Ramos (cell line): ENCODE results near the gene CLIP2.

ENCODE experiments used
- in situ Hi-C: fragments of 300-500 bp; cut with MboI; formaldehyde crosslinking; loops from one replicate; pipeline ENCODE4 v1.14.3; 2022; ENCODE audit warnings: low sequenced_read_pairs; ENCODE audit not compliant: unreplicated experiment

Gene CLIP2

DNA sequence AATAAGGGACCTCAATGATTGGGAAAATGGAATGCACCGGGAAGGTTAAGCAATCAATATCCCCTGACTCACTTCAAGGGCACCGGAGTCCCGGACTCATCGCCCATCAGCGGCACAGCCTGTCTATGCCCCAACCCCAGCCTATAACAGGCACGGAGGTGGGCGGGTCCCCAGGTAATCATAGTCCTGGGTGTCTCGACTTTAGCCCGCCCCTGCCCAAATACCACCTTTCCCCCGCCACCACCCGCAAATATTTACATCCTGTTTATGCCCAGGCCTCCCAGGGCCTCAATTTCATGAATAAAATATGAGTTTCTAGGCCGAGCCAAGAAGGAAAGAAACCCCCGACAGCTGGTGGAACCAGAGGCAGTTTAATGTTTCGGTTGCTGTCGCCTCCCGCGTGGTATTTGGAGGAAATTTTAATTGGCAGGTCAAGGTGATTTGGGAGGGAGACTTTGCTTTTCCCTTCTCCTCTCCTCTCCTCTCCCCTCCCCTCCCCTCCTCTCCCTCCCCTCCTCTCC lies 19.4 kb upstream of the CLIP2 start:
- in situ Hi-C loops, result no loop called here

DNA sequence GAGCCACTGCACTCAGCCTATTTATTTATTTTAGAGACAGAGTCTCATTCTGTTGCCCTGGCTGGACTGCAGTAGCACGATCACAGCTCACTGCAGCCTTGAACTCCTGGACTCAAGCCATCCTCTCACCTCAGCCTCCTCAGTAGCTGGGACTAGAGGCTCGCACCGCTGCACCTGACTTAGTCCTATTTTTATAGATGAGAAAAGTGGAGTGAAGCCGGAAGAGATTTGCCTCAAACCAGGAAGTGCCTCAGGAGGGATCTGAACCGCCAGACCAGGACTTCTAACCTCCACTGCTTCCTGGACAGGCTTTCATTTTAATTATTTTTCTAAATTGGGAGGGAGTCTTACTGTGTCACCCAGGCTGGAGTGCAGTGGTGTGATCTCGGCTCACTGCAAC lies 17.5 kb upstream of the CLIP2 start:
- in situ Hi-C loops, result no loop called here

DNA sequence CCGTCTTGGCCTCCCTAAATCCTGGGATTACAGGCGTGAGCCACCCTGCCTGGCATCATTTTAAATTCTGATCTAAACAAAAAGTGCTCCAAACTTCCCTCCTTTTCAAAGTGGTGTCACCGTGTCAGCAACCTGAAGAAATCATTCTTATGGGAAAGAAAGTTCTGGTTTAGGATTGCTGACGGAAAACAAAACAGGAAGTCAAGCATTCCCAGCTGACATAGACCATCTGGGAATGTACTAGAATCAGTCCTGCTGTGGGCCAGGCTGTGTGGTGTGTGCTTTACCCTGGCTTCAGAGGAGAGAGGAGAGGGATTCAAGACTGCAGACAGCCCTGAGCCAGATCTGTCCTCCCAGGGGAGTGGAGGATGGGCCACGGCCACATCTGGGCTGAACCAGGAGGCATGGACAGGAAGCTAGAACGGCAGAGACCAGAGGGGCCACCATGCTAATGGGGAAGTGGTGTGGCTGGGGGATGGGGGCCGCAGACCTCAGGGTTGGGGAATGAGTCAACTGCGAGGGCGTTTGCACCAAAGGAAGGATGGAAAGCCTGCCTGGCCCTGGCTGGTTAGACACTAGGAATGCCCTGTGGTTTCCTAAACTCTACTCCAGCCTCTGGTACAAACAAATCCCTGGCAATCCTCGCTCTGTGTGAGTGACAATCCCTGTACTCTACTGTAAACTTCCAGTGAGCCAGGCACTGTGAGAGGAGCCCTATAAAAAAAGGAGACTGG lies 16.7 kb upstream of the CLIP2 start:
- in situ Hi-C loops, result no loop called here

DNA sequence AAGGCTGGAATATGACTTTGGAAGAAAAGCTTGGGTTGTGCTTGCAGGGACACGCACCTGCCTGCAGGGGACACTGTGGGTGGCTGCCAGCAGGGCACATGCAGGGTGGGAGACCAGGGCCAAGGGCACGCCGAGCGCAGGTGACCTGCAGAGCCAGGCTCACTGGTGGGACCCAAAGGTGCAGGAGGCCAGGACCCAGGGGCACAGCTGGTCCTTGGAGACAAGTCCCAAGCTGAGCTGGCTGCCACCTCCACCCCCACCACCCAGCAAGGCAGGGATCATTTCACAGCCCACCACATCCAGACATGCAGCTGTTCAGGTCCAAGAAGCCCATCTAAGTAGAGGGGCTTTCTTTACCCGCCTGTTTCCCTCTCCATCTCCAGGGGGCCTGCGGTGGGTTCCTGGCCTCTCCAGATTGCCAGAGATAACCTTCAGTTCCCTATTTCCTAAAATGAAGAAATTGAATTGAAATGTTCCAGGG lies 13.8 kb upstream of the CLIP2 start:
- in situ Hi-C loops, result no loop called here

DNA sequence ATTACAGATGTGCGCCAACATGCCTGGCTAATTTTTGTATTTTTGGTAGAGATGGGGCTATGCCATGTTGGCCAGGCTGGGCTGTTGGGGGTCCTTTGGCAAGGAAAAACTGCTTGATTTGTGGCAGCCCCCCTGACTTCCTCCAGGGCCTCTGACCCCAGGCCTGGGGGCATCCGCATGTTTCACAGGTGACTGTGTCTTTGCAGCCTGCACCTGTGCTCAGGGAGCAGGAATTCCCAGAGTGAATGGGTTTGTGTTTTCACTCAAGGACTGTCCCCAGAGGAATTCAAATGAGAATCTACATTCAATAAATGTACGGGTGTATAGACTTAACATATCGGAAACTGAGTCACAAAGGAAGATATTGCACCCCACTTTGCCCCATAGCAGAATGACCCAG lies 11.6 kb upstream of the CLIP2 start:
- in situ Hi-C loops, result no loop called here

DNA sequence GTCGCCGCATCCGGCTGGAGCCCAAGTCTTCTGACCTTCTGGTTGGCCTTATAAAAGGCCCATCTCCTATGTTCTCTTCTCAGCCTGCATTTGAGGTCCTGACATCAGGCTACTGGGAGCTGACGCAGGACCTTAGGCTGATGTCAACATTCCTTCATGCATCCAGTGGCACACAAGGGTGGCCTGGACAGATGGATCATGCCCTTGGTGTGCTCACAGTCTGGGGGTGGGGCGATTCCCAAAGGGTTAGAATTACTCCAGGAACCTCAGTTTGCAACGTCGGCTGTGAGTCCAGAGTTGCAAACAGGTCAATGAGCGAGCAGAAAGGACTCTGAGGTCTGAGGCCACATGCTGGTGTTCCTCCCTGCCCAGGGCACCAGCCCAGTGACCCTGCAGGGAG lies 8.2 kb upstream of the CLIP2 start:
- in situ Hi-C loops, result no loop called here

DNA sequence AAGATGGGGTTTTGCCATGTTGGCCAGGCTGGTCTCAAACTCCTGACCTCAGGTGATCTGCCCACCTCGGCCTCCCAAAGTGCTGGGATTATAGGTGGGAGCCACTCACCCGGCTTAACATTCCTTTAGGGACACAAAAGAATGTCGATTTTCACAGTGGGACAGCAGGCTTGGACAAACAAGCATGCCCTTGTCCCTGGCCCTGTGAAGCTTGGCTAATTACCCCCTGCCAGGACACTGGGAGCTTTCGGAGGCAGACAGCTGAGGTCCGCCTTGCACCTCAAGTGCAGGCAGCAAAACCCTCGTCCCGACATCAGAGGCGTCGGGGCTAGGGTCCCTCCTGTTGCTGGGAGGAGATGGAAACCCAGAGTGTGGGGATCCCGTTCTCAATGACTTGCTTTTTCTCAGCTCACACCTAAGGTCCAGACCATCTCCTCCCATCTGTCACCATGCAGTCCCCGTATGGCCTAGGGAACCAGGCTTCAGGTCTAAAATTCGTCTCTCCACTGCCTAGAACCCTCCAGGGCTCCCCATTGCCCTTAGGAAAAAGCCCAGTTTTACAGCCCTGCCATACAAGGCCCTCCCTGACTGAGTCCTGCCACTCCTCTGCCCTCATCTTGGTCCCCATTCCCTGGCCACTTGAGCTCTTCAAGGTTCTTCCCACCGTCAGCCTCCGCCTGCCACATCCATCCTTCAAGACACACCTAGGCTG lies 6.3 kb upstream of the CLIP2 start:
- in situ Hi-C loops, result no loop called here

DNA sequence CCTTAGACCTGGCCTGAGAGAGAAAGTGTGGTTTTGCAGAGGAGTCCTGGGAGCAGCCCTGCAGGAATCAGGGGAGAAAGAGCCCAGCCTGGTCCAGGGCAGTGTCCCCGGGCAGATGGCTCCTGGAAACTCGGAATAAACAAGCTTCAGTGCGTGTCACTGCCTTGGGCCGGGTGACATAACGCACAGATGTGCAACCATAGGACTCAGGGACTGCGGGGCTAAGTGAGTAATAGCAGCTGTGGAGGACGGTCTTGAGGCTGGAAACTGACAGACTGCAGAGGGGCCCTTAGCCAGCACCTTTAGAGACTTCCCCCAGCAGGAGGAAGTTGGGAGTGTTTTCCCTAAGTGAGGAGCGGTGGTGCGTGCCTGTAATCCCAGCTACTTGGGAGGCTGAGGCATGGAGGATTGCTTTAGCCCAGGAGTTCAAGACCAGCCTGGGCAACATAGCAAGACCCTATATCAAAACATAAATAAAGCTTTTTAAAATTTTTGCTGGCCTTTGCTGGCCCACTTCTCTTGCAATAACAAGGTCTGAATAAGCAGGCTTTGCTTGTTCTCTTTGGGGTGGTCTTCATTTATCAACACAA lies 5.3 kb upstream of the CLIP2 start:
- in situ Hi-C loops, result no loop called here

DNA sequence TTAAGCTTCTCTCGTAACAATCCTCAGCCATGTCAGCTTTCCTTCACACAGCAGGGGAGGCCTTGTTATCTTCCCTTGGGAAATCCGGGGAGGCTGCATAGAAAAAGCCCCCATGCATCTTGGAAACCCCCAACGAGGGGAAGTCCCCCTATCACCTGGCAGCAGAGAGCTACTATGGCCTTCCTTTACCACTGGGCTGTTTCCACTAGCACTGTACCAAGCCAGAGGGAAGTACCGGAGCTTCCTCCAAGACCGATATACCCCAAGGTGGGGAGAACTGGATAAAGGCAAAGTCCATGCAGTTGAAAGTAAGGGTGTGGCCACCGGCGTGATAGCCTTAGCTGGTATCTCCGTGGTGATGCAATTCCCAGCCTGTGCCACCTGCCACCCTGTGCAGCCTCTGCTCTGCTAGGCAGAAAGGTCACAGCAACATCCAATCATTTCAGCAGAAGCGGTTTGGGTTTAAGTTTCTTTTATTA lies 4.4 kb upstream of the CLIP2 start:
- in situ Hi-C loops, result no loop called here

DNA sequence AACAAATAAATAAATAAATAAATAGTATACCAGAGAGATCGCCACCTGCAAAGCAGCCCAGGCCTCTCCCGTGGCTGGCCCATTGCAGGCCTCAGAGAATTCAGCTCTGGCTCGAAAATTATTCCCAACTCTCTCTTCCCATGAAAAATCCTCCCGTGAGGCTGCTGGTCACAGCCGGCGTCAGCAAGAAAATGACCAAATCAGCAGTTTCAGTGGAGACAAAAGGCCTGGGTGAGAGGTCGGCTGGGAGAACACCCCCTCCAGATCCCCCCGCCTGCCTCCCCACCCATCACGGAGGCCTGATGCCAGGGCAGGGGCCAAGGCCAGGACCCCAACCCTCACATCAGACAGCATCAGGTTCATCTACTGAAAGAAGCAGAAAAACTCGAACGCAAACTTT lies 3.1 kb upstream of the CLIP2 start:
- in situ Hi-C loops, result no loop called here

DNA sequence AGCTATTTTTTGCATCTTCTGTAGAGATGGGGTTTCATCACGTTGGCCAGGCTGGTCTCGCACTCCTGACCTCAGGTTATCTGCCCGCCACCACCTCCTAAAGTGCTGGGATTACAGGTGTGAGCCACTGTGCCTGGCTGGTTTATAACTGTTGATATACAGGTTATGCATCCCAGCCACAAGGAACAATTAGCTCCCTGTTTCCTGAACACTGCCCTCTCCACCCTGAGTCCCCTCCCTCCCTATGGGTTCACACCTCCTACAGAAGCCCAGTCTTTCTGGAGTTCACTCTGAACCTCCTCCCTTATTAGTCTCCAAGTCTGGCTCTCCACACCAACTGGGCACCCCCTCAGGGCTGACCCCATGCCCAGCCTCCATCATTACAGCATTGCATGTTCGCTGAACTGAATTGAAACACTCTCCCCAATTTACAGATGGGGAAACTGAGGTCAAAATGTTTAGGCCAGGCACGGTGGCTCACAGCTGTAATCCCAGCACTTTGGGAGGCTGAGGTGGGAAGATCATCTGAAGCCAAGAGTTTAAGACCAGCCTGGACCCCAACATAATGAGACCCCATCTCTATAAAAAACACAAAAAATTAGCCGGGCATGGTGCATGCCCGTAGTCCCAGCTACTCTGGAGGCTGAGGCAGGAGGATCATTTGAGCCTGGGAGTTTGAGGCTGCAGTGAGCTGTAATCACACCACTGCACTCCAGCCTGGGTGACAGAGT lies 1.7 kb upstream of the CLIP2 start:
- in situ Hi-C loops, result no loop called here

DNA sequence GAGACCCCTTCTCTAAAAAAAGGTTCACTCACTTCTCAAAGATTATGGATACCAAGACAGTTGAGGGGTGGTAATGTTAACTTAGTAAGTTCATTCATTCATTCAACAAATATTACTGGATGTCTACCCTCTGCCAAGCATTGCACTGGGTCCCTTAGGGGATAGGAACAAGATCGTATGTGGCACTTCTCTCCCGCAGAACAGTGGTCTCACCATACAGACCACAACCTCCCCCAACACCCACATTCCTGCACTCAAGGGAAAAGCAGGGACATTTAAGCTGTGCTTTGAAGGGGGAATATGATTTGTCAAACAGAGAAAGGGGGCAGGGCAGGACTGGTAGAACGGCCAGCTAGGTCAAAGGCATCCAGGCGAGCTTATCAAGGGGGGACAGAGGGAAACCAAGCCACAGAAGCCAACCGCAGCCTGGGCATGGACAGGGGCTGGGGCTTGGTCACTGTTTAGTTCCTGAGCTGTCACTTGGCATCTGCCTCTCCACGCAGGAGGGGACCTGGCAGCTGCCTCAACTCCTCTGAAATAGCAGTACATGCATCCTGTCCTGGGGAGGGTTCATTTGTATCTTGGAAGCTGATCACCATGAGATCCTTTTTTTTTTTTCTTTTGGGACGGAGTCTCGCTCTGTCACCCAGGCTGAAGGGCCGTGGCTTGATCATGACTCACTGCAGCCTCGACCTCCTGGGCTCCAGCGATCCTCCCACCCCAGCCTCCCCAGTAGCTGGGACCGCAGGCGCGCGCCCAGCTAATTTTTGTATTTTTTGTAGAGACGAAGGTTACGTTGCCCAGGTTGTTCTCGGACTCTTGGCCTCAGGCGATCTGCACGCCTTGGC lies 949 bp upstream of the CLIP2 start:
- in situ Hi-C loops, result no loop called here

DNA sequence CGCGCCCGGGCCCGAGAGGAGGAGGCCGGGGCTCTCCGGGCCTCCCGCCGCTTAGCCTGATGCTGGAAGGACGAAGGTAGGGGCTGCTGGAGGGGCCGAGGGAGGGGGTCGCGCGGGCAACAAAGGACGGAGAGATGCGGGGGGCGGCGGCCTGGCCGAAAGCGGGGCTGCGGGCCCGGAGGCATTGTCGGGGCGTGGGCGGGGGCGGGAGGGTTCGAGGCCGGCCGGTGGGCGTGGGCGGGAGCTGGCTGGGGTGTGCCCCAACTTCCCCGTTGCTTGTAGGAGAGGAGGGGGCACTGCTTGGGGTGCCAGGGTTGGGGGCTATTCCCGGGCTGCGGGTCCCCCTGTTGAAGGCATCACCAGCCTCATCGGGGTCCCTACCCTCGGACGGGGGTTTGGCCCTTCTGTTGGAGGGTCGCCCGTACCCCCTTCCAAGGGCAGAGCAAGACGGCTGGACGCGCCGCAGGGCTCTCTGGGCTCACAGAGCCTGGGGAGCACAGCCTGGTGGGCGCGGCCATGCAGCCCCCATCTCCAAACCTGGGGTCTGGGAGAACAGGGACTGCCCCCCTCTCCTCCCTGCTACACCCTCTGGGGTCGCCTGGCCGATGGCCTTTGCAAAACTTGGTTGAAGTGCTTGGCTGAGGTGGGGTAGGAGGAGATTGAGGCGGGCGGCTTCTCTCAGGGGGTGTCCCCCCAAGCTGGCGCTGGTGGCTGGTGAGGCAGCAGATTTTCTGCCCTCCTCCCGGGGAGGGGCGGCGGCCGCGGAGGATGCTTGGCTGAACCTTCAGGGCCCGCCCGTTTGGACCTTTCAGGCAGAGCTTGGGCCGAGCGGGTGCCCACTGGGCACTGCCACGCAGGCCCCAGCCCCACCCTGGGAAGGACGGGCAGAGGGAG lies 699 bp downstream of the CLIP2 start:
- in situ Hi-C loops, result no loop called here

DNA sequence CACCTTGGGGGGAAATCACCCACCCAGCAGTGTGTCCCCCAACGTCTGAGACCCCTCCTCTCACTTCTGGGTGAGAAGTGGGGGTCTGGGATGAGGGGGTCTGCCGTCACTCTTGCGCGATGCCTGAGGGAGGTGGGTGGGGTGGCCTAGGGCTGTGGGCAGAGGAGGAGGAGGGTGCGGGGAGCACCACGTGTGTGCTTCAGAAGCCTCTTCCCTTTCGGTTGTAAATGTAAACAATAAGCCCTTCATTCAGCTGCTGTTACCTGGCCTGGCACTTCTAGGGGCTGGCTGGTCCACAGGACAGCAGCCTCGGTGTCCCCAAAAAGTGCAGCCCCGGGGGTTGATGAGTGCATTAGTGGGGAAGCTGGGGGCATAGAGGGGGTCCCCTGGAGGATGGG lies 1.3 kb downstream of the CLIP2 start:
- in situ Hi-C loops, result no loop called here

DNA sequence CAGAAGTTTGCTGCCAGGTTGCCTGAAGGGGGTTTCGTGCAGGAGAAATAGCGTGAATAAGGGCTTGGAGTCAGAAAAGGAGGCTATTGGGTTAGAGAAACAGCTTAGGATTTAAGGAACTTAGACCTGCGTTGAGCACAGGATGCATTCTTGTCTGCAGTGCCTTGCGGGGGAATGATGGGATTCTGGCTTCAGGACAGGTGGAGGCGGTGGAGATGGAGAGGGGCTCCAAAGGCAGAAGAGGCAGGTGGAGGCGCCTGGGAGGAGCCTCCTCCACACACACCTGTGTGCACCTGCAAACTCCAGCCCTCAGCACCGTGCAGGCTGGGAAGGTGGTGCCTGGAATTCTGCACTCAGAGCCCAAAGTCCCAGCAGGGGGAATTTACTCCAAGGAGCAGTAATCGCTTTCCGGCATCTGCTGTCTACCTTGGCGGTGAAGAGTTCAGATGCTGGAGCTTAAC lies 1.8 kb downstream of the CLIP2 start:
- in situ Hi-C loops, result no loop called here

DNA sequence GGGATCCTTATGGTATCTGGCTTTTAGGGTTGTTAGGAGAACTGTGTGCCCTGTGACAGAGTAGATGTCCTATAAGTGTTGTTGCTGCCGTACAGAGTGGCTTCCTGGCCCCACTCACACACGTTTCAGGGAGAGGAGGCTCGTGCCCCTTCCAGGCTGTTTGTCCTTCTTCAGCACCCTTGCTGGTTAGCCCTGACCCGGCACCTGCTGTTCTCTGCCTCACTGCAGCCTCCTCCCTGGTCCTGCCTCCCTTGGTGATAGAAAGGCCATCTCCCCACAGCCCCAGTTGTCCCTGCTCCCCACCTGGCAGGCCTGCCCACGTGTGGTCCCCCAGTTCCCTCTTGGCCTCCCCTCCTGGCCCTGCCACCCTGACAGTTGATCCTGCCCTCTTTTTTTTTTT lies 2.3 kb downstream of the CLIP2 start:
- in situ Hi-C loops, result no loop called here

DNA sequence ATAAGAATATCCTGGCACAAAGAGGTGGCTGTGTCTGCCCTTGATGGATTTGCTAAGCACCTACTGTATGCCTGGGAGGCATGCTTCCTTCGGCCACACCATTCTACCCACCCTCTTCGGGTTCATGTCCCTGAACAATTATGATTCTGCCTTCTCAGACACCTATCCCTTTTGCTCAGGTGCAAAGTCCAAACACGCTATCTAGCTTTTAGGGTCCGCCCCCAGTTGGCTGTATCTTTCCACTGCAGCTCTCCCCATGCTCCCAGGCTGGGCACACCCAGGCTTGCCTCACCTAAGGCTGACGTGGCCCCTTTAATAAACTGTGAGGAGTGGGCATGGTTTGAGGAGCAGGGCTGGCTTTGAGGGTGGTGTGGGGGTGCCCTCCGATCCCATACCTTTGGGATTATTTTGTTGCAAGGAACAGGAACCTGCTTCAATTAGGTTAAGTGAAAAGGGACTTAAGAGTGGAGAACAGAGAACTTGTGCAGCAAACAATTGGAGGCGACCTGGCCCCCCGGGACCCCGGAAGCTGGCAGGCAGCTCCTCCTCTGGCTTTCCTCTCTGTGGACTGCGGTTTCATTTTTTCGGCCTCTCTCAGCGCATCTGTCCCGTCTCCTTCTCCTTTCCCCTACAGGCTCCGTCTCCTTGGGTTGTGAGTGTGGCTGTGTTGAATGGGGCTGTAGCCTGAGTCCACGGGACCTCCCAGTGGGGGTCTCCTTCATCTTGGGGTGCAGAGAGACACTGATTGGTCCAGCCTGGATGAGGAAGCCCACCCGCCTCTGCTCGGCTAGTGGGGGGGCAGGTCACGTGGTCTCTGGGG lies 3.8 kb downstream of the CLIP2 start:
- in situ Hi-C loops, result no loop called here

DNA sequence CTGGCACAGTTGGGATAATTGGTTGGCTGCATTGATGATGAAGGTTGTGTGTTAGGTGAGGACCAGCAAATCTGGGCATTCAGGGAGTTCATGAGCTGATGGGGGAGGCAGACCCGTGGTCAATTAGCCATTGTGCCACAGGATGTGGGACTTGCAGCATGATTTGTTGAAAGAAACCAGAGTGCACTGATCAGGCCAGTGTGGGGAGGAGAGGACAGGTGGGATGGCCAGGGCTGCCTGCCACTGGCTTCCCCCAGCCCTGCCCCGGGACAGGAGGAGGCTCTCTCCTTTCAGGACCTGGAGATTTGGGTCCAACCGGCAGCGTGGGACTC lies 4.3 kb downstream of the CLIP2 start:
- in situ Hi-C loops, result no loop called here
